Endodermal cell (in vitro differentiated cells): Measurements from ENCODE around the gene NFX1. TPM values are rescaled to one million over a fixed set of nuclear protein-coding genes. Genes with fewer than 3 reads are reported as not detected.

Experiments
- DNase-seq: peaks from one replicate; pipeline ENCODE4 v3.0.0-alpha.2; 2017
- H3K27ac ChIP-seq: 2 replicates; pipeline ENCODE4 v1.5.1; 2013; ENCODE audit warnings: mild to moderate bottlenecking, low read depth, low read length, moderate library complexity
- H3K27me3 ChIP-seq: 2 replicates; pipeline ENCODE4 v1.6.1; 2013; ENCODE audit warnings: mild to moderate bottlenecking, low read length, moderate library complexity; ENCODE audit not compliant: insufficient read depth, control insufficient read depth, poor library complexity, severe bottlenecking
- H3K36me3 ChIP-seq: 2 replicates; pipeline ENCODE4 v1.7.0; 2013; ENCODE audit warnings: mild to moderate bottlenecking, low read length, moderate library complexity; ENCODE audit not compliant: control insufficient read depth, insufficient read depth
- H3K4me1 ChIP-seq: one replicate; pipeline ENCODE4 v1.7.0; 2013; ENCODE audit warnings: low read length; ENCODE audit not compliant: control insufficient read depth, insufficient read depth
- H3K4me3 ChIP-seq: 2 replicates; pipeline ENCODE4 v1.5.1; 2013; ENCODE audit warnings: mild to moderate bottlenecking, low read length, moderate library complexity
- H3K9ac ChIP-seq: 2 replicates; pipeline ENCODE4 v1.6.1; 2013; ENCODE audit warnings: mild to moderate bottlenecking, low read length, moderate library complexity; ENCODE audit not compliant: poor library complexity, severe bottlenecking; ENCODE audit errors: extremely low read depth
- H3K9me3 ChIP-seq: 2 replicates; pipeline ENCODE4 v1.6.1; 2013; ENCODE audit warnings: mild to moderate bottlenecking, low read length, moderate library complexity; ENCODE audit not compliant: control insufficient read depth
- H3K27ac Mint-ChIP-seq: 2 replicates; pipeline ENCODE4 v1.8.0; 2020; ENCODE audit warnings: mixed read lengths
- H3K27me3 Mint-ChIP-seq: 2 replicates; pipeline ENCODE4 v1.8.0; 2021; ENCODE audit warnings: mild to moderate bottlenecking, mixed read lengths; ENCODE audit not compliant: insufficient read depth
- H3K36me3 Mint-ChIP-seq: 2 replicates; pipeline ENCODE4 v1.8.0; 2020; ENCODE audit warnings: low read depth, mixed read lengths
- H3K4me1 Mint-ChIP-seq: 2 replicates; pipeline ENCODE4 v1.8.0; 2020; ENCODE audit warnings: mixed read lengths
- H3K4me3 Mint-ChIP-seq: 2 replicates; pipeline ENCODE4 v1.8.0; 2020; ENCODE audit warnings: mild to moderate bottlenecking, moderate library complexity, mixed read lengths
- H3K9me3 Mint-ChIP-seq: 2 replicates; pipeline ENCODE4 v1.8.0; 2020; ENCODE audit warnings: mild to moderate bottlenecking, mixed read lengths
- CTCF ChIP-seq: fragments of 200-600 bp; sonication (generic); conservative IDR thresholded peaks from 2 replicates; pipeline ENCODE4 v1.5.0; 2021; ENCODE audit warnings: antibody characterized with exemption, mild to moderate bottlenecking
- WGBS, 2 experiments: methylation state at CpG; one replicate each; pipeline versions ENCODE4 v1.1.5 to v1.1.7; 2013; ENCODE audit warnings: missing lambda C conversion rate in 2 of 2, mixed read lengths in 1 of 2; ENCODE audit not compliant: insufficient coverage in 1 of 2, insufficient read length in 1 of 2; 5-methylcytosine and 5-hydroxymethylcytosine counted together
- total RNA-seq, 2 donors: library from RNA; stranded (reverse); fragmentation: NEBNext Ultra II Directional in 1 of 2; extraction: Animal tissue kit (Norgen Biotek cat#: 25700) in 1 of 2; gene quantifications; 2 replicates in 1 of 2; 3 replicates in 1 of 2; pipeline ENCODE4 v1.2.1, GENCODE V29; 2021

Gene NFX1
- total RNA-seq, 2 donors from 2014 or later, result 23.1 to 24.0 TPM

GRCh38 chr9:33350310-33350709 is 60.0 kb downstream of the NFX1 start:
- H3K4me3 ChIP-seq, result no peak overlapping the region

GRCh38 chr9:33351547-33351946 is 61.2 kb downstream of the NFX1 start:
- peaks cover 49% of the 10 kb centered on the region for H3K36me3 Mint-ChIP-seq
- WGBS, 2 experiments, result 88 to 94% methylated on average over 3 to 4 of the region's 4 CpGs
- Histone ChIP-seq H3K27ac (no peak overlapping the region), H3K27me3 (no peaks in the 10 kb centered on the region), H3K9ac (no peak overlapping the region), H3K36me3 (peaks cover 54% of the 10 kb centered on the region), H3K9me3 (no peaks in the 10 kb centered on the region), H3K4me1 (no peaks in the 10 kb centered on the region), H3K4me3 (no peak overlapping the region)
- peaks cover 5% of the 10 kb centered on the region for H3K4me1 Mint-ChIP-seq
- DNase-seq, result no peak
- no peak overlapping the region for H3K27ac Mint-ChIP-seq
- H3K4me3 Mint-ChIP-seq, result no peak overlapping the region
- H3K27me3 Mint-ChIP-seq, result no peaks in the 10 kb centered on the region
- no peaks in the 10 kb centered on the region for H3K9me3 Mint-ChIP-seq
- no peak for TF ChIP-seq CTCF

More at GRCh38 chr9:33350310-33350709, 60.0 kb downstream of the NFX1 start:
- no peak for DNase-seq
- Mint-ChIP-seq H3K36me3 (peaks cover 51% of the 10 kb centered on the region), H3K4me1 (peaks cover 5% of the 10 kb centered on the region), H3K27me3 (no peaks in the 10 kb centered on the region), H3K27ac (no peak overlapping the region), H3K4me3 (no peak overlapping the region), H3K9me3 (no peaks in the 10 kb centered on the region)
- TF ChIP-seq CTCF, result no peak
- H3K36me3 ChIP-seq, result peaks cover 56% of the 10 kb centered on the region
- H3K27me3 ChIP-seq, result no peaks in the 10 kb centered on the region
- WGBS, 2 experiments, result 100% methylated on average over 1 to 2 of the region's 2 CpGs
- no peak overlapping the region for H3K27ac ChIP-seq
- no peak overlapping the region for H3K9ac ChIP-seq
- H3K4me1 ChIP-seq, result no peaks in the 10 kb centered on the region
- H3K9me3 ChIP-seq, result no peaks in the 10 kb centered on the region

GRCh38 chr9:33354651-33355211 is 64.4 kb downstream of the NFX1 start:
- Histone ChIP-seq H3K27me3 (no peaks in the 10 kb centered on the region), H3K27ac (no peak overlapping the region), H3K4me1 (no peaks in the 10 kb centered on the region), H3K4me3 (no peak overlapping the region), H3K9me3 (no peaks in the 10 kb centered on the region), H3K9ac (no peak overlapping the region), H3K36me3 (peaks cover 27% of the 10 kb centered on the region)
- 91 to 100% methylated on average over 3 to 5 of the region's 5 CpGs for WGBS, 2 experiments
- H3K4me3 Mint-ChIP-seq, result no peak overlapping the region
- DNase-seq, result no peak
- peaks cover 21% of the 10 kb centered on the region for H3K36me3 Mint-ChIP-seq
- H3K27ac Mint-ChIP-seq, result no peak overlapping the region
- H3K4me1 Mint-ChIP-seq, result peaks cover 5% of the 10 kb centered on the region
- H3K27me3 Mint-ChIP-seq, result no peaks in the 10 kb centered on the region
- H3K9me3 Mint-ChIP-seq, result no peaks in the 10 kb centered on the region
- no peak for TF ChIP-seq CTCF
